NCI-H146 treated with DMSO at 0.1 percent for 48 hours (cell line): ENCODE measurements around the gene RNF151.
"Not testable (repeated sequence)": the region's sequence is repeated elsewhere in the genome, so short reads cannot be mapped to it uniquely, and the experiment has no call there.

Experiments
- DNase-seq: peaks from one replicate; lab custom pipeline; 2025; ENCODE audit not compliant: unreplicated experiment; lab: John Stamatoyannopoulos, UW

RNF151 gene

DNA sequence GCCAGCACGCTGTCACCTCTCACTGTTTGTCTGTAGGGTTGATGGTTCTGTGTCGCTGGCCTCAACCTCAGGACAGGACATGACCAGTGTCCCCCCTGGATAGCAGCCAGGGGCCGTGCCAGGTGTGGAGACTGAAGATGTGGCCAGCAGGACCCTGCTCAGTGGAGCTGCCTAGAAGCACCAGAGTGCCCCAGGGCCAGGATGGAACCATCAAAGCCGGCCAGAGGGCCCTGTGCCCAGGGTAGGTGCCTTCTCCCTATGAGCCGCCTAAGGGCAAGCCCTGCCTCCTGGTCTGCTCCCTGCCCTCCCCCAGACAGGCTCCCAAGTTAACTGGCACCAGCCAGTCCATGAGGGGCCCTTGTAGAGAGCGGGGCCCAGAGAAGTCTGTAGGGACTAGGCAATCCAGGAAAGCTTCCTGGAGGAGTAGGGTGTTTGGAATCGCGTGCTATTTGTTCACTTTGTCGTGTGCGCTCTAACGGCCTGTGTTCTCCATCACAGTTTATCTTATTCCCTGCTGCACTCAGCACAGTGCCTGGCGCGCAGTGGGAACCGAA is 7.9 kb upstream of the RNF151 start:
- no peak for DNase-seq

DNA sequence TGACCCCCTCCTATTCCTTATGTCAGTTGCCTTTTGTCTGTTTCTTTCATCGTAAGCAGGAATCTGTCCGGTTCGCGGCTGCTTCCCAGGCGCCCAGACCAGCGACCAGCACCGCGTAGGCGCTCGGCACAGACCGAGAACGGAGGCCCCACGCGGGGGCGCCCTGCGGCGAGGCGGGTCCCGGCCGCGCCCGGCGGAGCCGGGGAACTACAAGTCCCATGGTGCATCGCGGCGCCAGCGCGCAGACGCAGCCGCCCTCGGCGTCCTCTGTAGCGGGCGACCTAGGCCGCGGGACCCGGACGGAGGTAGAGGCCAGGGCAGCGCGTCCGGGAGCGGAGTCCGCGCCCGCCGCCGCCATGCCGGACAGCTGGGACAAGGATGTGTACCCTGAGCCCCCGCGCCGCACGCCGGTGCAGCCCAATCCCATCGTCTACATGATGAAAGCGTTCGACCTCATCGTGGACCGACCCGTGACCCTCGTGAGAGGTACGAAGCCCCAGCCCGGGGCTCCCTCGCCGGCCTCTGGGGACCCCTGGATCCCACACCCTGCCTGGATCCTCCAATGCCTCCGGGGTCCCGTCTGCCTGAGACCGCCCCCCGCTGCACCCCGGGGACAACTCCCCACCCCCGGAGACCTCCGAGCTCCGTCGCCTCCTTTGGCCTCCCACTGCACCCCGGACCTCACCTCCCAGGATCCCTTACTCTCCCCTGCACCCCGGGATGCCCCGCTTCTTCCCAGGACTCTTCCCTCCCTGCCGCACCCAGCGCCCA is 7.2 kb upstream of the RNF151 start, which contains the start of gene NDUFB10:
TSS of gene NDUFB10 (plus strand) at position 270 of the 771 bp plus-strand sequence. CDS start at position 357, 87 bp downstream.
- peak; percentile 62 for DNase-seq

DNA sequence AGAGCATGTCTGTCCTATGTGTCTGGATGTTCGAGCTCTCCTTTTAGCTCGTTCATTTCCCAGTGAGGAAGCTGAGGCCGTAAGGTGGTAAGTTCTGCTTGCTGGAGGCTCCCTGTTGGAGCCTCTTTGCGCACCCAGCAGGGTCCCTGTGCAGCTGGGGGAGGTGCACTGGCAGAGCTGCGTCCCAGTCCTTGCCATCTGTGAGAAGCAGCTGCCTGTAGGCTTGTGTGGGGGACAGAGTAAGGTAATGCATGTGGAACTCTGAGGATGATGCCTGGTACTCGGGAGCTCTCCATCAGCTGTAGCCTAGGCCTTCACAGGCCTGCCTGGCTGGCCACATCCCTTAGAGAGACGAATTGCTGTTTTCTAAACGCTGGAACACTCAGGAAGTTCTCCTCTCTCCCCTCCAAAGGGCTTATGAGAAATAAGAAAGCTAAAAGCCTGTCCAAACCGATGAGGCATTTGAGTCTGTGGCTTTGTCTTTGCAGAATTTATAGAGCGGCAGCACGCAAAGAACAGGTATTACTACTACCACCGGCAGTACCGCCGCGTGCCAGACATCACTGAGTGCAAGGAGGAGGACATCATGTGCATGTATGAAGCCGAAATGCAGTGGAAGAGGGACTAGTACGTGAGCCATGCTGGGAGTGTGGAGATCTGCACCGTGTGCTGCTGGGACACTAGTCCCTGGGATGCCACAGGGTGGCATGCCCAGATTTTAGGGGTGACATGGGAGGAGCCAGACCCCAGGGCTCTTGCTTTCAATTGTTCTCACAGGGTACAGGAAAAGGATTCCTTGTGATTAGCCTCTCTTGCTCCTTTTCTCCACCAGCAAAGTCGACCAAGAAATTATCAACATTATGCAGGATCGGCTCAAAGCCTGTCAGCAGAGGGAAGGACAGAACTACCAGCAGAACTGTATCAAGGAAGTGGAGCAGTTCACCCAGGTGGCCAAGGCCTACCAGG is 5.7 kb upstream of the RNF151 start:
- no peak for DNase-seq

DNA sequence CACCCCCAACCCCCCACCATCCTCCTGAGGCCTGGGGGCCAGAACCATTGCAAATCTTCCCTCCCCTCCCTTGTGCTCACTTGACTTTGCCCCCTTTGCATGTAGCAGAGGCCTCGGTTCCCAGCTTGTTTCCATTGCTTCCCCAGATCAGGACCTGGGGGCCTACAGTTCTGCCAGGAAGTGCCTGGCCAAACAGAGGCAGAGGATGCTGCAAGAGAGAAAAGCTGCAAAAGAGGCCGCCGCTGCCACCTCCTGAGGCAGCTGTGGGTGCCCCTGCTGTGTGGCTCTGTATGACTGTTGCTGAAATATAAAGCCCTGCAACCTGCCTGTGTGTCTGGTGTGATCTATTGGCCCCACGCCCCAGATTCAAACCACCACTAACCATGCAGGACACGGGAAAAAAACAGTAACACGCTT is 5.0 kb upstream of the RNF151 start:
- DNase-seq = peak; percentile 6

DNA sequence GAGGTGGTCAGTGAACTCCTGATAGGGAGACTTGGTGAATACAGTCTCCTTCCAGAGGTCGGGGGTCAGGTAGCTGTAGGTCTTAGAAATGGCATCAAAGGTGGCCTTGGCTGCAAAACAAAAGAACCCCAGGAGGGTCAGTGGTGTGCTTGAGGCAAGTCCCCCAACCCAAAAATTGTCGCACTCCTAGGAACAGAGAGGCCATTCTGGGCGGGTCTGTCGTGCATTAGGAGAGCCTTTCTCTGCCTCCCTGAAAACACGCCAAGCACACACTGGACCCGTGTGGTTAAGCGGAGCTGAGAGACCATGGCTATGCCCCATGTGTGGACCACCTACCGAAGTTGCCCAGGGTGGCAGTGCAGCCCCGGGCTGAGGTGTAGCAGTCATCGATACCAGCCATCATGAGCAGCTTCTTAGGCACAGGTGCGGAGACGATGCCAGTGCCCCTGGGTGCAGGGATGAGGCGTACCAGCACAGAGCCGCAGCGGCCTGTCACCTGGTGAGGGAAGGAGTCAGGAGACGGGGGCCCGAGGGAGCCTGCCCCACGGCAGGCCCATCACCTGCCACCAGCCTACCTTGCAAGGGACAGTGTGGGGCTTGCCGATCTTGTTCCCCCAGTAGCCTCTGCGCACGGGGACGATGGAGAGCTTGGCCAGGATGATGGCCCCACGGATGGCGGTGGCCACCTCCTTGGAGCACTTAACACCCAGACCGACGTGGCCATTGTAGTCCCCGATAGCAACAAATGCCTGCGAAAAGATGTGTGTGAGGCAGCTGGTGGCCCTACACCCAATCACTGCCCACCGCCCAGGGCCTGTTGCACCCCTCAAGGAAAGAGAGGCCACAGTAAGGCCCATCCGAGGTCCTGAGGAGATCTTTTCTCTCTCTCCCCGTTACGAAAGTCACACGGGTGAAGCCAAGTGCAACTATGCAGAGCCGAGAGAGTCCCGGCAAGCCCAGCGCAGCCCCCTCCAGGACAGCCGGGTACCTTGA is 4.2 kb upstream of the RNF151 start:
- DNase-seq = not testable (repeated sequence)

DNA sequence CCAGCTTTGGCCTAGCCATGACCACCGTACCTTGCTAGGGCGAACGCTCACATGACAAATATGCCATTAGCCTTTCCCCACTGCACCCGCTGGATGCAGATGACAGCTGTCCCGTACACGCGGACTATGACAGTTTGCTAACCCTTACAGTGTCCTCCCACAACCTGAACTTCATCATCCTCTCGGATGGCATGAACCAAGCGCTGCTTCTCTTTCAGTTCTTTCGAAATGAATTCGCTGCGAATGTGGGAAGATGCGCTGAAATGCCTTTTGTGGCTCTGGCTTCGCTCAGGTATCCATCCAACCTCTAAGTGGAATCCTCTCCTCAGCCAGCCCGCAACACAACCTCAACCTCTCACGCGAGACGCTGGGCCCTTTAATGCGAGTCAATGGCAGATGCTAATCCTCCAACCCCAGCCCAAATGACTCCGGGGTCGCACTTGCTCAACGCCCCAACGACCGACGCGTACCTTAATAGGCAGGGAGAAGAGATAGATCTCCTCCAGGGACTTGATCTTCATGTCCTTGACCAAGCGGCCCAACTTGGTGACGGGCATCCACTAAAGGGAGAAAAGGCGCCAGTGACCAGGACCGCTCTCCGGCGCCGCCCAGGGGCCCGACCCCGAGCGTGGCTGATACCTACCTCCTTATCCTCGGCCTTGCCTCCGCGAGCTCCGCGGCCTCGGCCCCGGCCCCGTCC is 2.7 kb upstream of the RNF151 start:
- DNase-seq = no peak

DNA sequence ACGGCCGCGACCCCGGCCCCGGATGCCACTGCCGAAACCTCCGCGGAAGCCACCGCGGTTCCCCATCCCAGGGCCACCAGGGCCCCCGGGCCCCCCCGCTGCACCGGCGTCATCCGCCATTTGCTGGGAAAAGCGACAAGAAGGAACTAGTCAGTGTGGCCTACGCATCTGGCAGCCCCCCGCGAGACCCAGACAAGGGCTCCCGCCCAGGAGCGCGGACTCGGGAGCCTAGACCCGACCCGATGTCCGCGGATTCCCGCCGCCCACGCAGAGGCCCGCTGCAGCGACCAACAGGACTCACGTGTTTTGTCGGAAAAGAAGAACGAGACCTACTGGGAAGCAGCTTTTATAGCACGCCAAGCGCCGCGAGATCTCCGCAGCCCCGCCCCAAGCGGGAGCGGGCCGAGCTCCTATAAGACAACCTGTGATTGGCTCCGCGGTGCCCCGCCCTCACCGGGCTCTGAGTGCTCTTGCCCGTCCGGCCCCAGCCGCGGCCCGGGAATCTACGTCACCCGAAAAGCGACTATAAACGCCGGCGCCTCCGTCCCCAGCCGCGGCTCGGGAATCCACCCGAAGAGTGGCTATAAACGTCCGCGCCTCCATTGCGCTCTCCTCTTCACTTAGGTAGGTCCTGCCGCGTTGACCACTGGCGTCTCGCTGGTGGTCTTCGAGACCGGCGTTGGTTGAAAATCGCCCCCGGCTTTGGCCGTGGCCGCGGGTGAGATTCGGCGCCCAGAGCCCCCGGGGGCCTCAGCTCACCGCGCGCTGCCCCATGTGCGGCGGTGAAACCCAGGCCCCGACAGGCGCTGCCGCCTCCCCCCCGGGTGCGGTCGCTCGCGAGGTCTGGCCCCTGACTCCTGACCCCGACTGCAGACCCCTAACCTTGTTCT is 1.9 kb upstream of the RNF151 start, which contains the start of gene RPS2:
TSS of gene RPS2 (minus strand) at position 321 of the 890 bp plus-strand sequence. CDS start at position 120, 201 bp downstream.
- peak; percentile 98 for DNase-seq

DNA sequence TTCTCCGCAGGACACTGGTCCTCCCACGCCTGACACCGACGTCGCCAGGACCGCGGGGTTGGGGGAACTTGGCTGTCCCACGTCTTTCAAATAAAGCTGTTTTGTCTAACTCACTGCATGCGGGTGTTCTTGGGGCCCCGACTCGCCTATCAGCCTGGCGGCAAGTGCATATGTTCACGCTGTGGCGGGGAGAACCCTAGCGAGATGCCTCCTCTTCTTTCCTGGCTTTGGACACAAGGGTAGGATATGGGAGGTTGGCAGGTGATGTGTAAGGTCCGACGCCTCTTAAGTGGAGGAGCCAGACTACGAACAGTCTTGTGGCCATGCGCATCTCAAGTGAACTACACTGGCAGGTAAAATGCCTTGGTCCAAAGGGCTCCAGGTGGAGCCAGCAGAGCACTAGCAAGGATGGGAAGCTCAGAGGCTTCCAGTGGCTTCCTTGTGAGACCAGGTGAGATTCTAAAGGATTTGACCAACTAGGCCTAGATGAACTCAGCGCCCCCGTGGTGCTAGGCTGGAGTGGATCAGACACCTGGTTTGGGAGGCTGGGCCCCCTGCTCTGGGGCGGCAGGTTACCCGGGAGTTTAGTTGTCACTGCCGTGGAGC is 1.2 kb upstream of the RNF151 start:
- no peak for DNase-seq

DNA sequence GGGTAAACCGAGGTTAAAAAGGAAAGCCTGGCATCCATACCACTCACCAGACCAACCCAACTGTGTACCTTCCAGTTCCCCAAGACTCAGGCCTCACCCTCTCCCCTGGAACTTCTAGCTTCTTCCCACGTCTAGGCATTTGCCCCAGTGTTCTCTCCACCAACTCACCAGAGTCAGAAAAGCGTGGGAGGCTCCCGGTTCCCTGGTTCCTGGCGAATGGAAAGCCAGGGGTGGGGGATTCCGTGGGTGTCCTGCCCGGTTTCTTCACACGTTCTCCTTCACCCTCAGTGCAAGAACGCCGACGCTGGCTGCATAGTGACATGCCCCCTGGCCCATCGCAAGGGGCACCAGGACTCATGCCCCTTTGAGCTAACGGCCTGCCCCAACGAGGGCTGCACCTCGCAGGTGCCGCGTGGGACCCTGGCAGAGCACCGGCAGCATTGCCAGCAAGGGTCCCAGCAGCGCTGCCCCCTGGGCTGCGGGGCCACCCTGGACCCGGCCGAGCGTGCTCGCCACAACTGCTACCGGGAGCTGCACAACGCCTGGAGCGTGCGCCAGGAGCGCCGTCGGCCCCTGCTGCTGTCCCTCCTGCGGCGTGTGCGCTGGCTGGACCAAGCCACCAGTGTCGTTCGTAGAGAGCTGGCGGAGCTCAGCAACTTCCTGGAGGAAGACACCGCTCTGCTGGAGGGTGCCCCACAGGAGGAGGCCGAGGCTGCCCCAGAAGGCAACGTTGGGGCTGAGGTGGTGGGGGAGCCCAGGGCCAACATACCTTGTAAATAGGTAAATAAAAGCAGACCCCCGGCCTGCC is 1.7 kb downstream of the RNF151 start:
- no peak for DNase-seq

DNA sequence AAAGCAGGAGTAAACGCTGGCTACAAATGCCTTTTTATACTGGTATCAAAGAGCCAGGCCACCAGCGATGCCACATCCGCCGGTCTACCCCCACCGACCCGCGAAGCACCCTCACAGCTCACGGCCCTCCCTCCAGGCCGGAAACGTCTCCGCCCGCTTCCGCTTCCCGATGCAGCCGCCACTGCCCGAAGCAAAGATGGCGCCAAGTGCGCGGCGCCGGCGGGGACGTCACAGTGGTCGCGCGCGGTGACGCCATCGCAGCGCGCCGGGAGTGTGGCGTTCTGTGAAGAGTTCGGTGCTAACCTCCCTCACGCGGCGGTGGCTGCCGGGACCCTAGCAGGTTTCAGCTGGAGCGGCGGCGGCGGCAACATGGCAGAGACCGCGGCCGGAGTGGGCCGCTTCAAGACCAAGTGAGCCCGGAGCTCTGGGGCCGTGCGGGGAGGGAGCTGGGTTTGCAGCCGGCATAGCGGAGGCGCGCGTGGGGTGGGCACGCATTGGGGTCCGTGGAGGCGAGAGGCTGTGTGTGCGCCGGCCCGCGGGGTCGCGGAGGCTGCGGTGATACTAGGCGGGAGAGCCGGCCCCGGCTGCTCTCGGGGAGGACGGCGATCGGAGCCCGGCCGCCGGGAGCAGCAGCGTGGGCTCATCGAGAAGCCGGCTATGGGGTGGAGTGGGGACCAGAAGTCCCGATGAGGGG is 5.3 kb downstream of the RNF151 start, which contains the start of gene TBL3:
TSS of gene TBL3 (plus strand) at position 258 of the 694 bp plus-strand sequence. CDS start at position 370, 112 bp downstream.
- peak; percentile 91 for DNase-seq

DNA sequence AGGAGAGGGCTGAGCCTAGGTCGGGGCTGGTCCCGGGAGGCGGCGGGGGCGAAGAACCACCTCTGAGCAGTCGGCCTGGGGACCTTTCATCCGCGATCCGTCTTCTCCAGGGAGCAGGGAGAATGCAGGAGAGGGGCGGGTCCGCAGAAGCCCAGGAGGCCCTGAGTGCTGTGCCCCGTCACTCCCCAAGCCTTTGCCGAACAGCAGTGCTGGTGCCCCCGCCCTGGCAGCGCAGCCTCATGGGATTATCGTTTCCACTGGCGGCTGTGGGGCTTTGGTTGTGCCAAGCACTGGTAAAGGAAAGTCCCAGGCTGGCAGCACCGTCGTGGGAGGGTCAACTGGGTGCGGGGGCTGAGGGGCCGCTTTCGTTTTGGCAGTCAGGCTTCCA is 5.8 kb downstream of the RNF151 start:
- no peak for DNase-seq

DNA sequence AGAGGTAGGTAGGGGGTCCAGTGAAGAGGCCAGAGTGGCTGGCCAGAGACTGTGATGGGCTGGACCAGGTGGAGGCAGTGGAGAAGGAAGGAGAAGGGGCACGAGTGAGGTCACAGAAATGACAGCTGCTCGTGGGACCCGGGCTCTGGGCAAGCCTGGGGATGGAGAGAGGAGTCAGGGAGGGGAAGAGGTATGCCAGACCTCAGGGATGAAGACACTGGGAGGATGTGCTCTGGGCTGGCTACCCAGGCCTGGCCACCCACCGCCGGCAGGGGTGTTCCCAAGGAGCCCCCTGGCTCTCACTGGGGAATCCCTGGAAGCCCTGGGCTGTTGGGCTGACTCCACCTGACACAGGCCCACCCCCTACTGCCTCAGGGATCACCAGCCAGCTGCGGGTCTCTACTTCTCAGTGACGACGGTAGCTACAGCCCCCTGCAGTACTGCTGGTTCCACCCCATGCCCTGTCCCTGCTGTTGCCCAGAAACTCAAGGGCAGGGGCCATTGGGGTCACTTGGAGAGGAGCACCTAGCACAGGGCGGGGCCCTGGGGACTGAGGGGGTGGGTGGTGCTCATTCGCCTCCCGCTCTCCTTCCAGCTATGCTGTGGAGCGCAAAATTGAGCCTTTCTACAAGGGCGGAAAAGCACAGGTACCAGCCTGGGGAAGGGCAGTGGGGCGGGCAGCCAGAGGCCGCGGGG is 7.0 kb downstream of the RNF151 start:
- DNase-seq = no peak

DNA sequence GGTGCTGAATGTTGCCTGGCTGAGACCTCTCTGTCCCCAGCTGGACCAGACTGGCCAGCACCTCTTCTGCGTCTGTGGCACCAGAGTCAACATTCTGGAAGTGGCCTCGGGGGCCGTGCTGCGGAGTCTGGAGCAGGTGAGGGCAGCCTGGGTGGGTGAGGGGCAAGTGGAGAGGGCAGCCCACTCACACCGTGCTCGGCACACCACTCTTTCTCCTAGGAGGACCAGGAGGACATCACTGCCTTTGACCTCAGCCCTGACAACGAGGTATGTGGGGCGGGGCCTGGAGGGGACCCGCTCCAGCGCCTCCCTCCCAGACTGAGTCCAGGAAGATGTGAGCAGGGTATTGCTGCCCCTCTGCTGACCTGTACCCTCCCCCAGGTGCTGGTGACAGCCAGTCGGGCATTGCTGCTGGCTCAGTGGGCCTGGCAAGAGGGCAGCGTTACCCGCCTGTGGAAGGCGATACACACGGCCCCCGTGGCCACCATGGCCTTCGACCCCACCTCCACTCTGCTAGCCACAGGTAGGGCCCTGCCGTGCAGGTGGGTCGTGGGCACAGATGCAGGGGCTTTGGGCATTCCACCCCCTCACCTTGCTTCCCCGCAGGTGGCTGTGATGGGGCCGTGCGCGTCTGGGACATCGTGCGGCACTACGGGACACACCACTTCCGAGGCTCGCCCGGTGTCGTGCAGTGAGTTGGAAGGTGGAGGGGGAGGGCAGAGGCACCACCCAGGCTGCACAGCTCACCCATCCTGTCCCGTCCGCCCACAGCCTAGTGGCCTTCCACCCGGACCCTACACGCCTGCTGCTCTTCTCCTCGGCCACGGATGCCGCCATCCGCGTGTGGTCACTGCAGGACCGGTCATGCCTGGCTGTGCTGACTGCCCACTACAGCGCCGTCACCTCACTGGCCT is 7.8 kb downstream of the RNF151 start:
- DNase-seq = no peak

DNA sequence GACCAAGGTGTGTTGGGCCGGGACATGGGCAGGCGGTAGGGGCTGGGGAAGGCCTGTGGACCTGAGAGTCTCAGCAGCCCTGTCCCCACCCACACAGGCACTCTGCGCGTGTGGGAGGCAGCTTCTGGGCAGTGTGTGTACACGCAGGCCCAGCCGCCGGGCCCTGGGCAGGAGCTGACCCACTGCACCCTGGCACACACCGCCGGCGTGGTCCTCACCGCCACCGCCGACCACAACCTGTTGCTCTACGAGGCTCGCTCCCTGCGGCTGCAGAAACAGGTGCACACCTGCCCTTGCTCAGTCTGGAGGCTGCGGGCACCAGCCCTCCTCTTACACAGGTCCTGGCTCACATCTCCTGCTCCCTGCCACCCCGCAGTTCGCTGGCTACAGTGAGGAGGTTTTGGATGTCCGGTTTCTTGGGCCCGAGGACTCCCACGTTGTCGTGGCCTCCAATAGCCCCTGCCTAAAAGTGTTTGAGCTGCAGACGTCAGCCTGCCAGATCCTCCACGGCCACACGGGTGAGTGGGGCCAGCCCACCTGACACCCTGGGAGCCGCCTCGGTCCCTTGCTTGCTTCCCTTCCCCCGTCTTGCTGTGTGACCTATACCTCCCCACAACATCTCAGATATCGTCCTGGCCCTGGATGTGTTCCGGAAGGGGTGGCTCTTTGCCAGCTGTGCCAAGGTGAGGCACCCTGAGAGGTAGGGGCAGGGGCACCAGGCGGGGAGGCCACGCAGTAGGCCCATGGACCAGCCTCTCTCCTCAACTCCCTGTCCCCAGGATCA is 9.0 kb downstream of the RNF151 start:
- no peak for DNase-seq
